Memory B cell (primary cell): Measurements from ENCODE around the gene IFI27L2.

Experiments used
- ATAC-seq: fragments of 150-1000 bp; cut with Tn5 transposase; 2 replicates; pipeline ENCODE4 v1.10.0; 2021; ENCODE audit warnings: low read depth, mild to moderate bottlenecking, moderate library complexity
- DNase-seq, 2 donors: peaks; one replicate each; pipeline ENCODE4 v3.0.0; 2022; ENCODE audit warnings: low spot score in 2 of 2
- H3K27ac Mint-ChIP-seq: one replicate; pipeline ENCODE4 v1.8.0; 2022; ENCODE audit warnings: mild to moderate bottlenecking, moderate library complexity, mixed read lengths
- H3K27me3 Mint-ChIP-seq: one replicate; pipeline ENCODE4 v1.8.0; 2022; ENCODE audit warnings: mixed read lengths
- H3K36me3 Mint-ChIP-seq: one replicate; pipeline ENCODE4 v1.8.0; 2022; ENCODE audit warnings: mild to moderate bottlenecking, mixed read lengths
- H3K4me1 Mint-ChIP-seq: one replicate; pipeline ENCODE4 v1.8.0; 2022; ENCODE audit warnings: mixed read lengths
- H3K4me3 Mint-ChIP-seq: one replicate; pipeline ENCODE4 v1.8.0; 2022; ENCODE audit warnings: mild to moderate bottlenecking, moderate library complexity, mixed read lengths
- H3K9me3 Mint-ChIP-seq: one replicate; pipeline ENCODE4 v1.8.0; 2022; ENCODE audit warnings: mixed read lengths

IFI27L2 gene

DNA sequence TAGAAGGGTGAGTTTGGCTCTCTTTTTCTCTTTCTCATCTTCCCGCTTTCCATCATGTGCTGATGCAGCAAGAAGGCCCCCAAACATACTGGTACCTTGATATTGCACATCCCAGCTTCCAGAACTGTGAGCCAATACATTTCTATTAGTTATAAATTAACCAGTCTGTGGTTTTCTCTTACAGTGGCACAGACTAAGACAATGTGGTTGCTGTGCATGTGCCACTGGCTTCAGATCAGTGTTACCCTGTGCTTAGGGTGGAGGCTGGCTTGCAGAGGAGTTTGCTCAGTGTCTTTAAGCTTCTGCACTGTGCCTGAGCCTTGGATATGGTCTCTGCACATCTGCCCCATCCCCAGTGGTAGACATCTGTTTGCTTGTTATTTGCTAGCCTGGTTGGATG lies 5.5 kb downstream of the IFI27L2 start:
- Mint-ChIP-seq H3K9me3 (peaks cover 16% of the 10 kb centered on the region), H3K27me3 (peaks cover 5% of the 10 kb centered on the region), H3K27ac (no peak overlapping the region), H3K4me1 (peaks cover 5% of the 10 kb centered on the region), H3K36me3 (peaks cover 12% of the 10 kb centered on the region), H3K4me3 (no peak overlapping the region)
- DNase-seq (no peak), ATAC-seq (no peak)

- Mint-ChIP-seq H3K27me3 (peaks cover 5% of the 10 kb centered on the region), H3K9me3 (peaks cover 16% of the 10 kb centered on the region), H3K4me3 (no peak overlapping the region), H3K36me3 (peaks cover 12% of the 10 kb centered on the region), H3K4me1 (no peaks in the 10 kb centered on the region), H3K27ac (no peak overlapping the region)
- ATAC-seq (no peak), DNase-seq (no peak)
Measured at GRCh38 chr14:94123296-94123695, 6.1 kb downstream of the IFI27L2 start.

GRCh38 chr14:94122438-94122837 lies 7.0 kb downstream of the IFI27L2 start:
- Mint-ChIP-seq H3K27me3 (peaks cover 8% of the 10 kb centered on the region), H3K4me1 (no peaks in the 10 kb centered on the region), H3K9me3 (peaks cover 16% of the 10 kb centered on the region), H3K27ac (no peak overlapping the region), H3K4me3 (no peak overlapping the region), H3K36me3 (peaks cover 12% of the 10 kb centered on the region)
- DNase-seq (no peak), ATAC-seq (no peak)

DNA sequence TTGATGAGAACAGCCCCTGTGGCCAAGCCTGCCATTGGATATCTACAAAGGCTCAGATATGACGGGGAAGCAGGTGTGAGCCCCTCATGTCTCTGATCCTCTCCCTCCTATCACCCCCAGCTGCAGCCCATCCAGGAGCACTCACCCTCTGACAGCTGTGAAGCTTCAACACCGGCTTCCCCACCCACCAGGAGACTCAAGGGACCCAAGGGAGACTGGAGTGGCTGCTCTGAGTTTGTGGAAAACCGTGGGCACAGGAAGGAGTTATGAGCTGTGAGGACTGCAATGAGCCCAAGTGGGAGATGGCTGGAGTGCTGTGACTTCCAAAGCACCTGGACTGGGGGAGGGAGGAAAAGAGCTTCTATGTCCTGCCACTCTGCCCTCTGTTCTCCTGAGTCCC lies 7.9 kb downstream of the IFI27L2 start:
- Mint-ChIP-seq H3K4me1 (no peaks in the 10 kb centered on the region), H3K27ac (no peak overlapping the region), H3K36me3 (peaks cover 8% of the 10 kb centered on the region), H3K27me3 (peaks cover 9% of the 10 kb centered on the region), H3K9me3 (peaks cover 16% of the 10 kb centered on the region), H3K4me3 (no peak overlapping the region)
- no peak for DNase-seq
- no peak for ATAC-seq

- Mint-ChIP-seq H3K27ac (no peak overlapping the region), H3K4me1 (no peaks in the 10 kb centered on the region), H3K4me3 (no peak overlapping the region), H3K27me3 (peaks cover 12% of the 10 kb centered on the region), H3K9me3 (peaks cover 16% of the 10 kb centered on the region), H3K36me3 (peaks cover 7% of the 10 kb centered on the region)
- DNase-seq: no peak
- no peak for ATAC-seq
Measured at GRCh38 chr14:94120667-94121340, 8.6 kb downstream of the IFI27L2 start.

DNA sequence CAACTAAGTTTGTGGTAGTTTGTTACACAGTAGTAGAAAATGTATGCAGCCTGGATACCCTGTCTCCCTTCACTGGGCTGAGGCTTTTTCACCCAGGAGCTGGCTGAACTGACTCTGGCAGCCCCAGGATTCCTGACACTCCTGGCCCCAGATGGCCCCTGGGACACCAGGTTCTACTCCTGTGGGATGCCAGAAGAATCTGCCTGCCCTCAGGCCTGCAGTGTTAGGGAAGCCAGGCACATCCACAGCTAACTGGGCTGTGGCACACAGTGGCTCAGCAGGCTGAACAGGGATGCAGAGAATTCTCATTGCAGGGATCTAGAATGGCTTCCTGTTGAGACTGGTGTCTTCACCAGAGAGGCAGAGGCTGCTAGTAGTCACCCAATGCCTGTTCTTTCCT lies 10.3 kb downstream of the IFI27L2 start:
- peaks cover 7% of the 10 kb centered on the region for H3K36me3 Mint-ChIP-seq
- no peak for DNase-seq

GRCh38 chr14:94117856-94118255 lies 11.5 kb downstream of the IFI27L2 start:
- H3K4me3 Mint-ChIP-seq: no peak overlapping the region
- peaks cover 5% of the 10 kb centered on the region for H3K36me3 Mint-ChIP-seq
- no peak overlapping the region for H3K27ac Mint-ChIP-seq
- no peaks in the 10 kb centered on the region for H3K4me1 Mint-ChIP-seq
- H3K27me3 Mint-ChIP-seq: peaks cover 25% of the 10 kb centered on the region
- peaks cover 12% of the 10 kb centered on the region for H3K9me3 Mint-ChIP-seq
- DNase-seq: no peak
- no peak for ATAC-seq

More for the DNA sequence above, 10.3 kb downstream of the IFI27L2 start:
- ATAC-seq: no peak
- Mint-ChIP-seq H3K27ac (no peak overlapping the region), H3K4me3 (no peak overlapping the region), H3K4me1 (no peaks in the 10 kb centered on the region), H3K27me3 (peaks cover 22% of the 10 kb centered on the region), H3K9me3 (peaks cover 16% of the 10 kb centered on the region)

DNA sequence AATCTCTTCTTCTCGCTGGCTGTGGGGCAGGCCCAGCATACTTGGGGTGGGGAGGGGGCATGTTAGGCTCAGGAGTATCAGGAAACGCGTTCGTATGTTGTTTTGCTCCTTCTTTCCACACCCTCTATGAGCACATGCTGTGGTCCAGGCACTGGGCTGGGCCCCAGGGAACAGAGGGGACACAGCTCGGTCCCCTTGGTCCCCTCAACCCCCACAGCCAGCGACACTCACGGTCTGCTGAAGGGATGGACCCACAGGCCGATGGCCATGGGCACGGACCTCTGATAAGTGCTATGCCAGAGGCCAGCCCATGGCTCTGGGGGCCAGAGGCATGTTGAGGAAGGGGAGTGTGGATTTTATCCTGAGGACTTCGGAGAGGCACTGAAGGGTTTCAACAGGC lies 12.7 kb downstream of the IFI27L2 start:
- no peak for ATAC-seq
- no peak for DNase-seq
- H3K36me3 Mint-ChIP-seq: peaks cover 5% of the 10 kb centered on the region
- peaks cover 9% of the 10 kb centered on the region for H3K9me3 Mint-ChIP-seq
- no peak overlapping the region for H3K4me3 Mint-ChIP-seq
- no peak overlapping the region for H3K27ac Mint-ChIP-seq
- H3K27me3 Mint-ChIP-seq: peaks cover 26% of the 10 kb centered on the region
- no peaks in the 10 kb centered on the region for H3K4me1 Mint-ChIP-seq

DNA sequence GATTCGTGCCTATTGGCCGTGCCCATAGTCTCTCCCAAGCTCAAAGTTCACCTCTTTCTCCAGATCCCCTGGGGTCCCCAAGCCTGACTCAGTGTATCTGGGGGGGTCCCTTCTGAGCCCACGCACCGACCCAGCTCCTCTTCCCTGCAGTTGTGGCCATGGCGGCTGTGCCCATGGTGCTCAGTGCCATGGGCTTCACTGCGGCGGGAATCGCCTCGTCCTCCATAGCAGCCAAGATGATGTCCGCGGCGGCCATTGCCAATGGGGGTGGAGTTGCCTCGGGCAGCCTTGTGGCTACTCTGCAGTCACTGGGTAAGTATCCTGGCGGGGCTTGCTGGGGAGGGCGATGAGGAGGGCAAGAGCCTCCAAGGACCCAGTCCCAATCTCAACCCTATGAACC lies 13.8 kb downstream of the IFI27L2 start:
- ATAC-seq: no peak
- Mint-ChIP-seq H3K36me3 (peaks cover 2% of the 10 kb centered on the region), H3K27me3 (peaks cover 23% of the 10 kb centered on the region), H3K27ac (no peak overlapping the region), H3K4me1 (no peaks in the 10 kb centered on the region), H3K4me3 (no peak overlapping the region), H3K9me3 (peaks cover 6% of the 10 kb centered on the region)
- DNase-seq: no peak

DNA sequence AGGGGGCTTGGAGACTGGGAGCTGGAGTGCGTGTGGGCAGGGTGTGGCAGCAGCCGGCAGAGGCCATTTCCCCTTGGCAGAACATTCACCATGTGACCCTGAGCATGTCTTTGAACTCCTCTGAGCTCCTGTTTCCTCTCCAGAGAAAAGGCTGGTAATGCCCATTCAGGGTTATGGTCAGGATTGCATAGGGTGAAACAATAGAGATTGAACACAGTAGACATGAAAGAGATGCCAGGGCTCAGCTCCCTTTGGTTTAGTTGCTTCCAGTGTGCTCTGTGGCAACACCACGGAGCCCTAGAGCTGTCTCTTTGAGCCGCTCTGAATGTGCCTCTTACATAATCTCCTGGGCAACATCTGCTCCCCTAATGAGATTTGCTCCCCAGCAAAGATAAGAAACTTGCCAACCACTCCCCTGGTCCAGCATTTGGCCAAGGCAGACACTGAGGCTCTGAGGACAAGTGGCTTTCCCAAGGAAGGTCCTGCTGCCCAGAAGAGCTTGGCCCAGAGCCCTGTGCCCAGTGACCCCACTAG lies 14.3 kb downstream of the IFI27L2 start:
- Mint-ChIP-seq H3K36me3 (no peaks in the 10 kb centered on the region), H3K27ac (no peak overlapping the region), H3K9me3 (peaks cover 5% of the 10 kb centered on the region), H3K4me3 (no peak overlapping the region), H3K4me1 (no peaks in the 10 kb centered on the region), H3K27me3 (peaks cover 23% of the 10 kb centered on the region)
- no peak for DNase-seq
- ATAC-seq: no peak

DNA sequence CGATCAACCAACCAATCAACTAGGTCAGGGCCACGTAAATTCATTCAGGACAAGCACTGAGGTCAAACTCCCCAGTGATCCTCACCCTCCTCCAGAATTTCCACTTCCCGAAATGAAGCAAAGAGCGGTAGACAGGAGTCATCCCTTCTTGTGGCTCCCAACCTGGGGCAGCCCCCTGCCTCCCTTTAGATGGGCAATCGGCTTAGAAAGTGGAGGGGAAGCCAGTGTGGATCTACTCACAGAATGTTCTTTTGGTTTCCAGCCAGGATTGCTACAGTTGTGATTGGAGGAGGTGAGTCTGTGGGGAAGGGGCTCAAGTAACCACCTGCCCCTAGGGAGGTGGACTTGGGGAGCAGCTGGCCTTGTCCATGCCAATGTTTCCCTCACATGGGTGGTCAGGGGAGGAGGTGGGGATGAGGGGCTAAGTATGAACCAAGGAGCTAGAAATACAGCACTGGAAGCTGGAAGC lies 14.8 kb downstream of the IFI27L2 start:
- no peak overlapping the region for H3K27ac Mint-ChIP-seq
- ATAC-seq (no peak), DNase-seq (no peak)
- H3K4me1 Mint-ChIP-seq: no peaks in the 10 kb centered on the region
- no peaks in the 10 kb centered on the region for H3K36me3 Mint-ChIP-seq
- no peak overlapping the region for H3K4me3 Mint-ChIP-seq
- peaks cover 23% of the 10 kb centered on the region for H3K27me3 Mint-ChIP-seq
- peaks cover 4% of the 10 kb centered on the region for H3K9me3 Mint-ChIP-seq

DNA sequence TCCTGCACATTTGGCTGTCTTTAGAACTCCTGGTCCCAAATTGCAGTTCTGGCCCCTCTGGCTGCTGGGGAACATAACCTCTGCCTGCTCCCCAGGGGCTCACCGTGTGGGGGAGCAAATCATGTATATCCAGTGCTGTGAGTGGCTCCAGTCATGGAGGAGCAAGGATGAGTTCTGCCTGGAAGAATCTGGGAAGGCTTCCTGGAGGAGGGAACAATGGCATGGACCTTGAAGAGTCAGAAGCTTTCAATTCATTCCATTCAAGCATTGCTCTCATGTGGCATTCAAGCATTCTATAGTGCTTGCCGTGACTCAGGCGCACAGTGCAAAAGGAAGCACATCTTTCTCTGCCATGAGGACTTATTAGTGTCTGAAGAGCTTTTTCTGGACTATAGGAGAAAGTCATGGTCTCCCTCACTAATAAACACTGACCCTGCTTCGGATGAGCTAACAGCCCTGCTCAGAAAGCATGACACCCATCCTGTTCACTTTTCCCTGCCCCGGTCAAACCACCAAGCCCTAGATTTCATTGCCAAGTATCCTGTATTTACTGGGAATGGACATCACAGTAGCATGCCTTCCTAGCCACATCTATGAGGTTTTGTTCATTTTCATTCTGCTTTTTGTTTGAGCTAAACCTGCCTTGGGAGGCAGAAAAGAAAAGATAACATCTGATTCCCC lies 15.4 kb downstream of the IFI27L2 start:
- H3K9me3 Mint-ChIP-seq: no peaks in the 10 kb centered on the region
- DNase-seq: no peak
- peaks cover 23% of the 10 kb centered on the region for H3K27me3 Mint-ChIP-seq
- no peaks in the 10 kb centered on the region for H3K36me3 Mint-ChIP-seq
- no peak overlapping the region for H3K27ac Mint-ChIP-seq
- no peak for ATAC-seq
- no peaks in the 10 kb centered on the region for H3K4me1 Mint-ChIP-seq
- H3K4me3 Mint-ChIP-seq: no peak overlapping the region

DNA sequence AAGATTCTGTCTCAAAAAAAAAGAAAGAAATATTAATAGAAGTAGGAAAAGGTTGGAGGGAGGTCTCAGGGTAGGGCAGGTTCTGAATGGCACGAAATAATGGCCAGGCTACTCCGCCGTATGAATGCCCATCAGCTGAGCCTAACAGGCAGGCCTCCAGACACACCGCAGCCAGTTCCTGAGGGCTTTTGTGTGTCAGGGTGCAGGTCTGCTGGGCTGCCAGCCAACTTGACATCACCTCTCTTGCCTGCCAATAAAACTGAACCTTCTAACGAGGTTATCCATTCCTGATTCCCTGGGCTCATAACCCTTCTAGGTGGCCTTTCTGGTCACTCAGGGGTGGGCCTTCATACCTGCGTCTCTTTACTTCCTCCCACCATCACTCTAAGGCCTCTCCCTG lies 15.9 kb downstream of the IFI27L2 start:
- Mint-ChIP-seq H3K9me3 (no peaks in the 10 kb centered on the region), H3K4me1 (no peaks in the 10 kb centered on the region), H3K4me3 (no peak overlapping the region), H3K36me3 (no peaks in the 10 kb centered on the region), H3K27ac (no peak overlapping the region), H3K27me3 (peaks cover 23% of the 10 kb centered on the region)
- no peak for DNase-seq
- no peak for ATAC-seq

DNA sequence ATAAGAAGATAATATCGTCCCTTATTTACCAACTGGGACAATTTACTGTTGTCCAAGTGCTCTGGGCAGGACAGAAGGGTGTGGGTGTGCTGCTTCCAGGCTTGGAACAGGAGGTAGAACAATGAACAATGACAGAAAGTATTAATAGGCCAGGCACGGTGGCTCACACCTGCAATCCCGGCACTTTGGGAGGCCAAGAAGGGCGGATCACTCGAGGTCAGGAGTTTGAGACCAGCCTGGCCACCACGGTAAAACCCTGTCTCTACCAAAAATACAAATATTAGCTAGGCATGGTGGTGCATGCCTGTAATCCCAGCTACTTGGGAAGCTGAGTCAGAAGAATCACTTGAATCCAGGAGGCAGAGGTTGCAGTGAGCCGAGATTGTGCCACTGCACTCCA lies 16.3 kb downstream of the IFI27L2 start:
- DNase-seq: no peak
- Mint-ChIP-seq H3K9me3 (no peaks in the 10 kb centered on the region), H3K27ac (no peak overlapping the region), H3K4me1 (no peaks in the 10 kb centered on the region), H3K4me3 (no peak overlapping the region), H3K27me3 (peaks cover 23% of the 10 kb centered on the region), H3K36me3 (no peaks in the 10 kb centered on the region)
- ATAC-seq: no peak
